Mucosa of descending colon (tissue), 3 donors: ENCODE data around the gene PBX1. TPM values are rescaled to one million over a fixed set of nuclear protein-coding genes. Genes with fewer than 3 reads are reported as not detected.

ENCODE experiments used
- ATAC-seq: fragments of 200-7000 bp; cut with Tn5 transposase; one replicate; pipeline ENCODE4 v1.9.1; 2020; ENCODE audit warnings: mild to moderate bottlenecking, moderate library complexity
- DNase-seq, 3 donors: peaks; one replicate each; pipeline ENCODE4 v3.0.0-alpha.2; 2020
- H3K36me3 ChIP-seq: fragments of 200-600 bp; one replicate; pipeline ENCODE4 v1.8.0; 2021; ENCODE audit warnings: low read depth, mild to moderate bottlenecking
- H3K4me1 ChIP-seq: fragments of 200-600 bp; one replicate; pipeline ENCODE4 v1.8.0; 2021; ENCODE audit warnings: low read depth, mild to moderate bottlenecking
- H3K4me3 ChIP-seq: fragments of 200-600 bp; one replicate; pipeline ENCODE4 v1.8.0; 2021; ENCODE audit warnings: mild to moderate bottlenecking
- H3K9me3 ChIP-seq: fragments of 200-600 bp; one replicate; pipeline ENCODE4 v1.8.0; 2021; ENCODE audit warnings: mild to moderate bottlenecking
- intact Hi-C, 2 donors: fragments of 100-400 bp; cut with DNase I in 1 of 2; cut with micrococcal nuclease in 1 of 2; formaldehyde crosslinking; loops; one replicate each; pipeline versions ENCODE4 v1.11.0 to v1.11.1; 2022; cut with DNase I, micrococcal nuclease
- total RNA-seq, 3 donors: library from RNA; stranded (reverse); fragmentation: NEBNext Ultra II Directional in 2 of 3; extraction: Animal tissue kit (Norgen Biotek cat#: 25700) in 2 of 3; gene quantifications; one replicate each; pipeline versions ENCODE4 v1.2.1 to v1.2.4, GENCODE V29; 2021 to 2023
- TF ChIP-seq, protein P1 (sequence below): fragments of 200-600 bp; IDR thresholded peaks from one replicate; pipeline ENCODE4 v1.8.0; 2022; ENCODE audit warnings: antibody characterized with exemption, mild to moderate bottlenecking
- donor health status: DM: no; HTN: no; CAD: no; lungs with moderate emphysema.
- donor health status: DM: no; HTN: no; CAD: no.
- donor health status: DM: no; HTN: yes; CAD: no.

PBX1 gene
- total RNA-seq, 3 donors from 2014 or later: 52.6 to 182 (median 82.8) TPM

DNA sequence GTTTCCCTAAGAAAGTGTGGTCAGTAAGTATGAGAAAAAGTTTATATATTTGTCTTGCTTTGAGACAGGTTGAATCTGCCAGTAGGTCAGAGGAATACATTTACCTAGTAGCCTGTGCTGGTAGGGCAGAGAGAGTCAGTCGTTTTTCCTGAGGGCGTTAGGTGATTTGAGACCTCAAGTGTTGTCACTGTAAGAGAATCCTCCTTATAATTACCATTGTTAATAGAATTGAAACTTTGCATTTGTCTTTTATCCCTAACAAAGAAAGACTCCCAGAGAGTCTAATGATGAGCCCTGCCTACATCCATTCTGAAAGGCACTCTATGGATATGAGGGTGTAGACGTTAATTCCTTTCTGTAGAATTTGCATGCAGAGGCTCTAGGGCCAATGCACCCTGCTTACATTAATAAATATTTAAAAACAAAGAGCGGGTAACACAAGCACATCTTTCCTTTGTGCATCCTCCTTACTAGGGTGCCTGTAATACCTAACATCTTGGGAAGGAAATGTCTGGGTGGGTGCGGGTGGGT is 16.4 kb downstream of the PBX1 start:
- no peaks in the 10 kb centered on the region for H3K4me1 ChIP-seq

DNA sequence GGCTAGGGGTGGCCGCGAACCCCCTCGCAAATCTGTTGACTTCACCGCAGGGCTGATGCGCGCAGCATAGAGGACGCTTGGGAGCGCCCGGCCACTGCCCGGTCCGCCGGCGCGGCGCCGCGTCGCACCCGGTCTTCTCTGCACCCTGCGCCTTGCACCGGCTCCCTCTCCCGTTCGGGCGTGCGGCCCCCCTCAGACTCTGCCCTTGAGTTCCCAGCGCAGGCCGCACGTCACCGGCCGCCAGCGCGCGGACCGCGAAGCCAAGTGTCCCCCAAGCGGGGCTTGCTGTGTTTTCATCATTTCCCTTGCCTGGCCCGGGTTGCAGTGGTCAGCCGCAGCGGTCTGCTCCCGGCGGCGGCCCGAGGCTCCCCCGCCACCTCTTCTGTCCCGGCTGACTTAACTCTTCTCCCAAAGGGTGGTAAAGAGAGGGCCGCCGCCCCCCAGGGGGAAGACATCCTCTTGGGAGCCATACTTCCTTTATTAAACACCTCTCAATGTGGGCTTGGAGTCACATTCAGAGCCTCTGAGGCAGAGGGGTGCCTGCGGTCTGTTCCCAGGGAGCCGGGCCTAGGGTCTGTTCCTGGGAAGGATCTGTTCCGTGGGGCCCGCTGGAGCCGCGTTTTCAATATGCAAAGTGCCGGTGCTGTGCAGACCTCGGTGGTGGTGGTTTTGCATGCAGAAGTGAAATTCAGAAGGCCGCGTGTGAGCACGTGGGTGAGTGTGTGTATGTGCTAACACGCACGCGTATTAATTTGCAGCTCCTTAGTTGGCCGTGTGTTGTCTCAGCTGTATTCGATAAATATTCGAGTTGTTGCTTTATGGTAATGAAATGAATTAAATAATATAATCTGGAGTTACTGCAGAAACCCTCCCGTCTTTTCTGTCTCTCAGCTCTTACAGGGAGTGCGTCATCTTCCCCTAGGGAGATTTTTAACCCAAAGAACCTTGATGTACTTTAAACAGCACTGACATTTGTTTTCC is 17.6 kb downstream of the PBX1 start:
- Histone ChIP-seq H3K4me1 (no peaks in the 10 kb centered on the region), H3K9me3 (no peaks in the 10 kb centered on the region), H3K4me3 (no peak overlapping the region), H3K36me3 (no peaks in the 10 kb centered on the region)
- DNase-seq: no peak
- intact Hi-C loops: loop anchor here in 1 of 2 donors (10.0 kb wide), 1 partner anchor 208 kb away; no protein-coding TSS in a partner anchor
- ATAC-seq: no peak
- TF ChIP-seq, protein P1, sequence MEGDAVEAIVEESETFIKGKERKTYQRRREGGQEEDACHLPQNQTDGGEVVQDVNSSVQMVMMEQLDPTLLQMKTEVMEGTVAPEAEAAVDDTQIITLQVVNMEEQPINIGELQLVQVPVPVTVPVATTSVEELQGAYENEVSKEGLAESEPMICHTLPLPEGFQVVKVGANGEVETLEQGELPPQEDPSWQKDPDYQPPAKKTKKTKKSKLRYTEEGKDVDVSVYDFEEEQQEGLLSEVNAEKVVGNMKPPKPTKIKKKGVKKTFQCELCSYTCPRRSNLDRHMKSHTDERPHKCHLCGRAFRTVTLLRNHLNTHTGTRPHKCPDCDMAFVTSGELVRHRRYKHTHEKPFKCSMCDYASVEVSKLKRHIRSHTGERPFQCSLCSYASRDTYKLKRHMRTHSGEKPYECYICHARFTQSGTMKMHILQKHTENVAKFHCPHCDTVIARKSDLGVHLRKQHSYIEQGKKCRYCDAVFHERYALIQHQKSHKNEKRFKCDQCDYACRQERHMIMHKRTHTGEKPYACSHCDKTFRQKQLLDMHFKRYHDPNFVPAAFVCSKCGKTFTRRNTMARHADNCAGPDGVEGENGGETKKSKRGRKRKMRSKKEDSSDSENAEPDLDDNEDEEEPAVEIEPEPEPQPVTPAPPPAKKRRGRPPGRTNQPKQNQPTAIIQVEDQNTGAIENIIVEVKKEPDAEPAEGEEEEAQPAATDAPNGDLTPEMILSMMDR: no peak

More for the DNA sequence above, 16.4 kb downstream of the PBX1 start:
- H3K9me3 ChIP-seq: no peaks in the 10 kb centered on the region
- intact Hi-C loops: loop anchor here in 1 of 2 donors (10.0 kb wide), 1 partner anchor 209 kb away; no protein-coding TSS in a partner anchor
- TF ChIP-seq, protein P1: no peak
- ATAC-seq (no peak), DNase-seq (no peak)
- no peak overlapping the region for H3K4me3 ChIP-seq
- H3K36me3 ChIP-seq: no peaks in the 10 kb centered on the region

DNA sequence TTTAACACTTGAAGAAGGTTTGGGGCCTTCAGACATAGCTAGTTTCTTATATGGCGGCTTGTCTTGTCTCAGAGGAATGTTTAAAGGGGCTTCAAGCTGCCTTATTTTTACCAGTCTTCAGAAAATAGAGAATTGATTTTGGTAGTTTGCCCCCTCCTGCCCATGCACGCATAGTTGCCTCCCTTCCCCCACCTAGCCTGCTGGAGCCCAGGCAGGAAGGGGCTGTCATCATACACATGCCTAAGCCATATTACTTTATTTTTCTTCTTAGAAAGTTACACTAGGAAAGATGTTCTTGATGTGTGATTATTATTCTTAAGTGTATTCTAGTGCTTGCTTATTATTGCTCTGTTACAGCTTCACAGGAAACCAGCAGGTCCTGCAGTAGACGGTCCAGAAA is 18.3 kb downstream of the PBX1 start:
- no peak overlapping the region for H3K4me3 ChIP-seq
- ATAC-seq (no peak), DNase-seq (no peak)
- no peaks in the 10 kb centered on the region for H3K36me3 ChIP-seq
- intact Hi-C loops: loop anchor here in 1 of 2 donors (10.0 kb wide), 1 partner anchor 208 kb away; no protein-coding TSS in a partner anchor
- H3K9me3 ChIP-seq: no peaks in the 10 kb centered on the region
- no peaks in the 10 kb centered on the region for H3K4me1 ChIP-seq
- TF ChIP-seq, protein P1: no peak

DNA sequence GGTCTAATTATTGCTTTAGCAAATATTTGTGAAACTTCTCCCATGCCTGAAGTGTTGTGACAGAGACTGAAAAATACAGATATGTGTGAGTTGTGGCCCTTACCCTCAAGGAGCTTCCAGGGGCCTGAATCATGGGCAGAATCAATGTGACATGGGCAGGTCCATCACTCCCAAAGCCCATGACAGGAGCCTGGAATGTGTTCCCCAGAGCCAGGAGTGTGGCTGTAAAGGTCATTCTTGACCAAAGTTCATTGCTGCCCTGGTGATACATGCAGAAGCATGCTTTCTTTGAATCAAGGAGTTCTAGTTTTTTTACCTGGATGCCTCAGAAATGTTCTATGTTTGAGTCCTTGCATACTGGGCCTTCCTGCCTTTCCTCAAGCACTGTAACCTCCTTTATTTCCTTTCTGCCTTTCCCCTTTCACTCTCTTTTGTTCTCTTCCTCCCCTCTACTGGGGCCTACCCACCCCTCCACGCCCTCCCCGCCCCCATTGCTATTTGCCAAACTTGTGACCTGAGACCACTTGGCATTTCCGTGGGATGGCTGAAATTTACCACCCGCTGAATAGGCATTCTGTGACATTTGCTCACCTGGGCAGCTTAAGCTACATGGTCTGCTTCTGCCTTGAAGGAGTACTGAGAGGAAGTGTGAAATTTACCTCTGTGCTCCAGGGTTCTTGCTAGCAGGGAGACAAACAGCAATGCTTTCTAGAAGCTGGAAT is 19.7 kb downstream of the PBX1 start:
- ATAC-seq: no peak
- TF ChIP-seq, protein P1: no peak

DNA sequence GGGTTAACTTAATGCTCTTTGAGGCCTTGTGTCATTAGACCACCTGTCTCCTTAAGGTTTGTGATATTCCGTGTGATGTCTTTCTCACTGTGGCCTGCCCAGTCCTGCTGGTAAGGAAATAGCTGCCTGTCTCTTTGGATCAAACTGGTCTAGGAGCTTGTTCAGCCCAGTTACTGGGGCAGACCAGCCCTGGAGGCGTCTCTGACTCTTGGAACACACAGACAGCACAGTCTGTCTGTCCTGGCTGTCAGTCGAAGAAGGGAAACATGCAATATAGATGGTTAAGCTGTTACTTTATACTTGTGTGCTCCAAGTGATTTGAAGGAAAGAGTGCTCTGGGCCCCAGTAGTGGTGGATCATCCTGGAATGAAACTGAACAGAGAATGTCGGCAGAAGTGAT is 20.4 kb downstream of the PBX1 start:
- no peak for ATAC-seq
- intact Hi-C loops: loop anchor here in 1 of 2 donors (10.0 kb wide), 1 partner anchor 205 kb away; no protein-coding TSS in a partner anchor
- TF ChIP-seq, protein P1: no peak
- H3K4me3 ChIP-seq: no peak overlapping the region
- H3K36me3 ChIP-seq: no peaks in the 10 kb centered on the region
- DNase-seq: no peak
- no peaks in the 10 kb centered on the region for H3K4me1 ChIP-seq
- no peaks in the 10 kb centered on the region for H3K9me3 ChIP-seq

More for the DNA sequence above, 19.7 kb downstream of the PBX1 start:
- no peak overlapping the region for H3K4me3 ChIP-seq
- no peaks in the 10 kb centered on the region for H3K36me3 ChIP-seq
- no peak for DNase-seq
- no peaks in the 10 kb centered on the region for H3K9me3 ChIP-seq
- H3K4me1 ChIP-seq: no peaks in the 10 kb centered on the region
- intact Hi-C loops: loop anchor here in 1 of 2 donors (10.0 kb wide), 1 partner anchor 206 kb away; no protein-coding TSS in a partner anchor
